ENCODE results near the gene MYH14. TPM values are rescaled to one million over a fixed set of nuclear protein-coding genes. Genes with fewer than 3 reads are reported as not detected.
A peak's percentile ranks its signal among the peaks of the same experiment; 100 is the strongest.

Gene MYH14
- total and polyA plus RNA-seq, 2 of the 13 experiments (the other 11 are each of a cell fraction or from before 2014, with no cell fraction given): 5.5 to 5.8 TPM

DNA sequence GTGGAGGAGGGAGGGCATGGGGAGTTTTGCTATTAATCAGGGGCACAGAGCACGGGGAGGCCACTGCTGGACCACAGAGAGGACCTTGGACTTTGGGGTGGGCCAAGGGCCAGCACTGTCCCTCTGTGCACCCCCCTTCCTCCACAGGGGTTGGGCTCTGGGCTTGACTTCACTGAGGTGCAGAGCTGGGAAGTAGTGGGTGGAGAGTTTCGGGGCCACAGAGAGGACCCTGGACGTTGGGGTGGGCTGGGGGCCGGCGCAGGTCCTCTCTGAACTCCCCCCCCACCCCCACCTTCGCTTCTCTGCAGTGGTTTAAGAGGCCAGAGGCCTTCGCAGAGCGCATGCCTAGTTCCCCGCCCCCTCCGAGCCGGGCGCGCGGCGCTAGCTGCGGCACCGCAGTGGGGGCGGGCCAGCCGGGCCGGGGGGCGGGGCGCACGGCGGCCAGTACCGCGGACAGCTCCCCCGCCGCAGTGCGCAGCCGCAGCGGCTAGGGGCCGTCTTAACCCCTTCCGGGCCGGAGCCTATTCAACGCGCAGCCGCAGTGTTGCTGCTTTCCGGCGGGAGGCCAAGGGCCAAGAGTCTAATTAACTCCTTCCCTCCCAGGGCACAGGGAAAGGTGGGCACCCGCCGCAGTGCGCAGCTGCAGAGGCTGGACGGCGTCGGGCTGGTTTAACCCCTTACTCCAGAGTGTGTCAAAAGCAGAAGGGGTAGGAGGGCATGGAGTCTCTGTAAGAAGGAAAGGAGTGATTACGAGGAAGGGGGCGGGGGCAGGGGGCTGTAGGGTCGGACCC is 122.1 kb downstream of the MYH14 start (continued):
- TF ChIP-seq, protein P1, sequence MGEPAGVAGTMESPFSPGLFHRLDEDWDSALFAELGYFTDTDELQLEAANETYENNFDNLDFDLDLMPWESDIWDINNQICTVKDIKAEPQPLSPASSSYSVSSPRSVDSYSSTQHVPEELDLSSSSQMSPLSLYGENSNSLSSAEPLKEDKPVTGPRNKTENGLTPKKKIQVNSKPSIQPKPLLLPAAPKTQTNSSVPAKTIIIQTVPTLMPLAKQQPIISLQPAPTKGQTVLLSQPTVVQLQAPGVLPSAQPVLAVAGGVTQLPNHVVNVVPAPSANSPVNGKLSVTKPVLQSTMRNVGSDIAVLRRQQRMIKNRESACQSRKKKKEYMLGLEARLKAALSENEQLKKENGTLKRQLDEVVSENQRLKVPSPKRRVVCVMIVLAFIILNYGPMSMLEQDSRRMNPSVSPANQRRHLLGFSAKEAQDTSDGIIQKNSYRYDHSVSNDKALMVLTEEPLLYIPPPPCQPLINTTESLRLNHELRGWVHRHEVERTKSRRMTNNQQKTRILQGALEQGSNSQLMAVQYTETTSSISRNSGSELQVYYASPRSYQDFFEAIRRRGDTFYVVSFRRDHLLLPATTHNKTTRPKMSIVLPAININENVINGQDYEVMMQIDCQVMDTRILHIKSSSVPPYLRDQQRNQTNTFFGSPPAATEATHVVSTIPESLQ (CRISPR knock-in tag; conservative IDR thresholded peaks at IDR 0.05): peak; percentile 96; the same call in 1 of the 2 replicates
- TF ChIP-seq, protein P2, sequence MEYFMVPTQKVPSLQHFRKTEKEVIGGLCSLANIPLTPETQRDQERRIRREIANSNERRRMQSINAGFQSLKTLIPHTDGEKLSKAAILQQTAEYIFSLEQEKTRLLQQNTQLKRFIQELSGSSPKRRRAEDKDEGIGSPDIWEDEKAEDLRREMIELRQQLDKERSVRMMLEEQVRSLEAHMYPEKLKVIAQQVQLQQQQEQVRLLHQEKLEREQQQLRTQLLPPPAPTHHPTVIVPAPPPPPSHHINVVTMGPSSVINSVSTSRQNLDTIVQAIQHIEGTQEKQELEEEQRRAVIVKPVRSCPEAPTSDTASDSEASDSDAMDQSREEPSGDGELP (IDR thresholded peaks at IDR 0.05; ENCODE audit: borderline replicate concordance, low read depth): no peak
- TF ChIP-seq, protein P3, sequence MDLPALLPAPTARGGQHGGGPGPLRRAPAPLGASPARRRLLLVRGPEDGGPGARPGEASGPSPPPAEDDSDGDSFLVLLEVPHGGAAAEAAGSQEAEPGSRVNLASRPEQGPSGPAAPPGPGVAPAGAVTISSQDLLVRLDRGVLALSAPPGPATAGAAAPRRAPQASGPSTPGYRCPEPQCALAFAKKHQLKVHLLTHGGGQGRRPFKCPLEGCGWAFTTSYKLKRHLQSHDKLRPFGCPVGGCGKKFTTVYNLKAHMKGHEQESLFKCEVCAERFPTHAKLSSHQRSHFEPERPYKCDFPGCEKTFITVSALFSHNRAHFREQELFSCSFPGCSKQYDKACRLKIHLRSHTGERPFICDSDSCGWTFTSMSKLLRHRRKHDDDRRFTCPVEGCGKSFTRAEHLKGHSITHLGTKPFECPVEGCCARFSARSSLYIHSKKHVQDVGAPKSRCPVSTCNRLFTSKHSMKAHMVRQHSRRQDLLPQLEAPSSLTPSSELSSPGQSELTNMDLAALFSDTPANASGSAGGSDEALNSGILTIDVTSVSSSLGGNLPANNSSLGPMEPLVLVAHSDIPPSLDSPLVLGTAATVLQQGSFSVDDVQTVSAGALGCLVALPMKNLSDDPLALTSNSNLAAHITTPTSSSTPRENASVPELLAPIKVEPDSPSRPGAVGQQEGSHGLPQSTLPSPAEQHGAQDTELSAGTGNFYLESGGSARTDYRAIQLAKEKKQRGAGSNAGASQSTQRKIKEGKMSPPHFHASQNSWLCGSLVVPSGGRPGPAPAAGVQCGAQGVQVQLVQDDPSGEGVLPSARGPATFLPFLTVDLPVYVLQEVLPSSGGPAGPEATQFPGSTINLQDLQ (CRISPR knock-in tag; IDR thresholded peaks at IDR 0.05): peak; percentile 51; the same call in 1 of the 2 replicates
- TF ChIP-seq ZNF724P (CRISPR knock-in tag; IDR thresholded peaks at IDR 0.05; ENCODE audit: borderline replicate concordance) (peak; percentile 79; the same call in 1 of the 2 replicates), NKX3-1 (CRISPR knock-in tag; IDR thresholded peaks at IDR 0.05) (peak; percentile 84; the same call in 1 of the 2 replicates), KLF13 (CRISPR knock-in tag; IDR thresholded peaks at IDR 0.05) (no peak), ZNF3 (CRISPR knock-in tag; IDR thresholded peaks at IDR 0.05) (0 out of 2 replicates have a peak, but pooled peaks have one; percentile 36), ZNF749 (CRISPR knock-in tag; IDR thresholded peaks at IDR 0.05; ENCODE audit: borderline replicate concordance) (0 out of 2 replicates have a peak, but pooled peaks have one; percentile 35), RXRB (CRISPR knock-in tag; IDR thresholded peaks at IDR 0.05; ENCODE audit: borderline replicate concordance) (peak; percentile 32), ZNF180 (CRISPR knock-in tag; IDR thresholded peaks at IDR 0.05; ENCODE audit: borderline replicate concordance, low read depth) (no peak), ZNF768 (CRISPR knock-in tag; IDR thresholded peaks at IDR 0.05) (peak; percentile 69)
- TF ChIP-seq, protein P4, sequence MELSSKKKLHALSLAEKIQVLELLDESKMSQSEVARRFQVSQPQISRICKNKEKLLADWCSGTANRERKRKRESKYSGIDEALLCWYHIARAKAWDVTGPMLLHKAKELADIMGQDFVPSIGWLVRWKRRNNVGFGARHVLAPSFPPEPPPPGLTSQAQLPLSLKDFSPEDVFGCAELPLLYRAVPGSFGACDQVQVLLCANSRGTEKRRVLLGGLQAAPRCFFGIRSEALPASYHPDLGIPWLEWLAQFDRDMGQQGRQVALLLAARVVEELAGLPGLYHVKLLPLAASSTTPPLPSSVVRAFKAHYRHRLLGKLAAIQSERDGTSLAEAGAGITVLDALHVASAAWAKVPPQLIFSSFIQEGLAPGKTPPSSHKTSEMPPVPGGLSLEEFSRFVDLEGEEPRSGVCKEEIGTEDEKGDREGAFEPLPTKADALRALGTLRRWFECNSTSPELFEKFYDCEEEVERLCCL (CRISPR knock-in tag; IDR thresholded peaks at IDR 0.05; ENCODE audit: borderline replicate concordance): no peak
- TF ChIP-seq, protein P5, sequence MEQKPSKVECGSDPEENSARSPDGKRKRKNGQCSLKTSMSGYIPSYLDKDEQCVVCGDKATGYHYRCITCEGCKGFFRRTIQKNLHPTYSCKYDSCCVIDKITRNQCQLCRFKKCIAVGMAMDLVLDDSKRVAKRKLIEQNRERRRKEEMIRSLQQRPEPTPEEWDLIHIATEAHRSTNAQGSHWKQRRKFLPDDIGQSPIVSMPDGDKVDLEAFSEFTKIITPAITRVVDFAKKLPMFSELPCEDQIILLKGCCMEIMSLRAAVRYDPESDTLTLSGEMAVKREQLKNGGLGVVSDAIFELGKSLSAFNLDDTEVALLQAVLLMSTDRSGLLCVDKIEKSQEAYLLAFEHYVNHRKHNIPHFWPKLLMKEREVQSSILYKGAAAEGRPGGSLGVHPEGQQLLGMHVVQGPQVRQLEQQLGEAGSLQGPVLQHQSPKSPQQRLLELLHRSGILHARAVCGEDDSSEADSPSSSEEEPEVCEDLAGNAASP (CRISPR knock-in tag; IDR thresholded peaks at IDR 0.05; ENCODE audit: borderline replicate concordance): peak; percentile 54; the same call in 1 of the 2 replicates
- TF ChIP-seq, protein P6, sequence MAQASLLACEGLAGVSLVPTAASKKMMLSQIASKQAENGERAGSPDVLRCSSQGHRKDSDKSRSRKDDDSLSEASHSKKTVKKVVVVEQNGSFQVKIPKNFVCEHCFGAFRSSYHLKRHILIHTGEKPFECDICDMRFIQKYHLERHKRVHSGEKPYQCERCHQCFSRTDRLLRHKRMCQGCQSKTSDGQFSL (CRISPR knock-in tag; IDR thresholded peaks at IDR 0.05): peak; percentile 93
- TF ChIP-seq, protein P7, sequence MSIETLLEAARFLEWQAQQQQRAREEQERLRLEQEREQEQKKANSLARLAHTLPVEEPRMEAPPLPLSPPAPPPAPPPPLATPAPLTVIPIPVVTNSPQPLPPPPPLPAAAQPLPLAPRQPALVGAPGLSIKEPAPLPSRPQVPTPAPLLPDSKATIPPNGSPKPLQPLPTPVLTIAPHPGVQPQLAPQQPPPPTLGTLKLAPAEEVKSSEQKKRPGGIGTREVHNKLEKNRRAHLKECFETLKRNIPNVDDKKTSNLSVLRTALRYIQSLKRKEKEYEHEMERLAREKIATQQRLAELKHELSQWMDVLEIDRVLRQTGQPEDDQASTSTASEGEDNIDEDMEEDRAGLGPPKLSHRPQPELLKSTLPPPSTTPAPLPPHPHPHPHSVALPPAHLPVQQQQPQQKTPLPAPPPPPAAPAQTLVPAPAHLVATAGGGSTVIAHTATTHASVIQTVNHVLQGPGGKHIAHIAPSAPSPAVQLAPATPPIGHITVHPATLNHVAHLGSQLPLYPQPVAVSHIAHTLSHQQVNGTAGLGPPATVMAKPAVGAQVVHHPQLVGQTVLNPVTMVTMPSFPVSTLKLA (IDR thresholded peaks at IDR 0.05): no peak
